ENCODE data around the gene SHMT1.
"Not testable (repeated sequence)": the region's sequence is repeated elsewhere in the genome, so short reads cannot be mapped to it uniquely, and the experiment has no call there.

- not testable (repeated sequence) for TF ChIP-seq CTCF (optimal IDR thresholded peaks at IDR 0.05 in 1 of 3, IDR thresholded peaks at IDR 0.05 in 1 of 3, conservative IDR thresholded peaks at IDR 0.05 in 1 of 3; ENCODE audit: extremely low read depth in 1 of 3, insufficient read depth in 2 of 3, low read length in 3 of 3); EZH2 (IDR thresholded peaks at IDR 0.05; ENCODE audit: low read length)
Observed at GRCh38 chr17:18403166-18403565, 39.8 kb upstream of the SHMT1 start.
